ENCODE data around the gene SOCS2. TPM values are rescaled to one million over a fixed set of nuclear protein-coding genes. Genes with fewer than 3 reads are reported as not detected.
A peak's percentile ranks its signal among the peaks of the same experiment; 100 is the strongest.

Gene SOCS2
- total and polyA plus RNA-seq, 2 of the 8 experiments (the other 6 are each of a cell fraction or from before 2014, with no cell fraction given) = 14.5 to 18.0 TPM

GRCh38 chr12:93570552-93571364 lies 1.7 kb upstream of the SOCS2 start (continued):
- TF ChIP-seq TBP (IDR thresholded peaks at IDR 0.05; ENCODE audit: low read depth, low read length) (no peak), POLR2AphosphoS5 (IDR thresholded peaks at IDR 0.05; ENCODE audit: low read depth, low read length) (0 out of 2 replicates have a peak, but pooled peaks have one; percentile 41), SP2 (IDR thresholded peaks at IDR 0.05; ENCODE audit: low read length) (no peak), SIN3A (conservative IDR thresholded peaks at IDR 0.05 in 1 of 2, IDR thresholded peaks at IDR 0.05 in 1 of 2; ENCODE audit: low read depth in 1 of 2, low read length in 2 of 2) (peak in 1 of 2 experiments; percentile 59; a peak in 1 of 4 replicates), TAF7 (optimal IDR thresholded peaks at IDR 0.05; ENCODE audit: borderline replicate concordance, low read depth, low read length) (peak; percentile 45), KDM1A (IDR thresholded peaks at IDR 0.05; ENCODE audit: borderline replicate concordance, low read length) (no peak), BACH1 (IDR thresholded peaks at IDR 0.05; ENCODE audit: low read length) (peak; percentile 17; the same call in 1 of the 2 replicates), GABPA (IDR thresholded peaks at IDR 0.05; ENCODE audit: borderline replicate concordance, insufficient read depth, low read length) (peak; percentile 39; the same call in 1 of the 2 replicates), NANOG (IDR thresholded peaks at IDR 0.05; ENCODE audit: insufficient read depth, low read depth, low read length, poor library complexity, severe bottlenecking) (no peak), YY1 (IDR thresholded peaks at IDR 0.05; ENCODE audit: low read depth, low read length) (peak; percentile 77), SIRT6 (IDR thresholded peaks at IDR 0.05; ENCODE audit: low read length) (no peak)
